ENCODE data around the gene KNDC1. TPM values are rescaled to one million over a fixed set of nuclear protein-coding genes. Genes with fewer than 3 reads are reported as not detected.

Gene KNDC1
- total RNA-seq, 2 donors from 2014 or later, result 6.5 to 9.6 TPM

GRCh38 chr10:133176546-133176945 is 16.5 kb downstream of the KNDC1 start:
- Mint-ChIP-seq H3K4me3 (no peak overlapping the region), H3K27ac (no peak overlapping the region), H3K4me1 (no peaks in the 10 kb centered on the region), H3K27me3 (ENCODE audit: insufficient read depth) (no peaks in the 10 kb centered on the region), H3K9me3 (peaks cover 17% of the 10 kb centered on the region), H3K36me3 (ENCODE audit: low read depth) (peaks cover 19% of the 10 kb centered on the region)
- Histone ChIP-seq H3K27ac (ENCODE audit: low read depth, low read length) (no peak overlapping the region), H3K9ac (ENCODE audit: extremely low read depth, low read length, poor library complexity, severe bottlenecking) (no peak overlapping the region), H3K36me3 (ENCODE audit: control insufficient read depth, insufficient read depth, low read length) (no peaks in the 10 kb centered on the region), H3K9me3 (ENCODE audit: control insufficient read depth, low read length) (peaks cover 8% of the 10 kb centered on the region), H3K27me3 (ENCODE audit: control insufficient read depth, insufficient read depth, low read length, poor library complexity, severe bottlenecking) (no peaks in the 10 kb centered on the region), H3K4me1 (ENCODE audit: control insufficient read depth, insufficient read depth, low read length) (no peaks in the 10 kb centered on the region), H3K4me3 (ENCODE audit: low read length) (no peak overlapping the region)
- no peak for DNase-seq
- WGBS, 2 experiments (ENCODE audit: insufficient coverage in 1 of 2, insufficient read length in 1 of 2), result 93 to 100% methylated on average over 4 of the region's 4 CpGs
- no peak for TF ChIP-seq CTCF (conservative IDR thresholded peaks at IDR 0.05)

- Histone ChIP-seq H3K27me3 (ENCODE audit: control insufficient read depth, insufficient read depth, low read length, poor library complexity, severe bottlenecking) (no peaks in the 10 kb centered on the region), H3K9ac (ENCODE audit: extremely low read depth, low read length, poor library complexity, severe bottlenecking) (no peak overlapping the region), H3K4me1 (ENCODE audit: control insufficient read depth, insufficient read depth, low read length) (no peaks in the 10 kb centered on the region), H3K36me3 (ENCODE audit: control insufficient read depth, insufficient read depth, low read length) (no peaks in the 10 kb centered on the region), H3K9me3 (ENCODE audit: control insufficient read depth, low read length) (peaks cover 8% of the 10 kb centered on the region), H3K4me3 (ENCODE audit: low read length) (no peak overlapping the region), H3K27ac (ENCODE audit: low read depth, low read length) (no peak overlapping the region)
- DNase-seq, result no peak
- no peak overlapping the region for H3K4me3 Mint-ChIP-seq
- TF ChIP-seq CTCF (conservative IDR thresholded peaks at IDR 0.05), result no peak
- 92 to 97% methylated on average over 8 to 12 of the region's 12 CpGs for WGBS, 2 experiments (ENCODE audit: insufficient coverage in 1 of 2, insufficient read length in 1 of 2)
- H3K27ac Mint-ChIP-seq, result no peak overlapping the region
- no peaks in the 10 kb centered on the region for H3K4me1 Mint-ChIP-seq
- peaks cover 13% of the 10 kb centered on the region for H3K36me3 Mint-ChIP-seq (ENCODE audit: low read depth)
- peaks cover 17% of the 10 kb centered on the region for H3K9me3 Mint-ChIP-seq
- no peaks in the 10 kb centered on the region for H3K27me3 Mint-ChIP-seq (ENCODE audit: insufficient read depth)
These were observed 17.6 kb downstream of the KNDC1 start for GRCh38 chr10:133177380-133178157.

GRCh38 chr10:133178357-133179127 is 18.5 kb downstream of the KNDC1 start:
- Mint-ChIP-seq H3K4me3 (no peak overlapping the region), H3K27ac (no peak overlapping the region), H3K36me3 (ENCODE audit: low read depth) (peaks cover 11% of the 10 kb centered on the region), H3K27me3 (ENCODE audit: insufficient read depth) (no peaks in the 10 kb centered on the region), H3K4me1 (no peaks in the 10 kb centered on the region), H3K9me3 (peaks cover 13% of the 10 kb centered on the region)
- no peaks in the 10 kb centered on the region for H3K27me3 ChIP-seq (ENCODE audit: control insufficient read depth, insufficient read depth, low read length, poor library complexity, severe bottlenecking)
- H3K36me3 ChIP-seq (ENCODE audit: control insufficient read depth, insufficient read depth, low read length), result no peaks in the 10 kb centered on the region
- H3K27ac ChIP-seq (ENCODE audit: low read depth, low read length), result no peak overlapping the region
- DNase-seq, result no peak
- 92 to 96% methylated on average over 19 to 29 of the region's 29 CpGs for WGBS, 2 experiments (ENCODE audit: insufficient coverage in 1 of 2, insufficient read length in 1 of 2)
- TF ChIP-seq CTCF (conservative IDR thresholded peaks at IDR 0.05), result no peak
- H3K4me1 ChIP-seq (ENCODE audit: control insufficient read depth, insufficient read depth, low read length), result no peaks in the 10 kb centered on the region
- peaks cover 8% of the 10 kb centered on the region for H3K9me3 ChIP-seq (ENCODE audit: control insufficient read depth, low read length)
- H3K4me3 ChIP-seq (ENCODE audit: low read length), result no peak overlapping the region
- no peak overlapping the region for H3K9ac ChIP-seq (ENCODE audit: extremely low read depth, low read length, poor library complexity, severe bottlenecking)
